BJ (cell line): Measurements from ENCODE around the gene OSGEPL1. TPM values are rescaled to one million over a fixed set of nuclear protein-coding genes. Genes with fewer than 3 reads are reported as not detected.
A peak's percentile ranks its signal among the peaks of the same experiment; 100 is the strongest.

Experiments used
- CTCF ChIA-PET: fragments of 350-600 bp; formaldehyde crosslinking; extraction: SDS; loops from one replicate; lab custom pipeline; 2021; ENCODE audit warnings: antibody characterized with exemption, inconsistent platforms; lab: Yijun Ruan, JAX
- POLR2A ChIA-PET: fragments of 300-600 bp; sonication (Branson Sonifier 250); formaldehyde crosslinking; extraction: SDS; loops from one replicate; lab custom pipeline; 2021; ENCODE audit warnings: antibody characterized with exemption; lab: Charles Lee
- DNase-seq: peaks from one replicate; pipeline ENCODE4 v3.0.0-alpha.2; 2011; ENCODE audit warnings: low read depth
- H3K27me3 ChIP-seq: 2 replicates; pipeline ENCODE4 v1.6.0; 2011; ENCODE audit warnings: low read length; ENCODE audit not compliant: control insufficient read depth, insufficient read depth
- H3K36me3 ChIP-seq: 2 replicates; pipeline ENCODE4 v1.5.1; 2011; ENCODE audit warnings: low read length; ENCODE audit not compliant: control insufficient read depth, insufficient read depth
- H3K4me3 ChIP-seq: 2 replicates; pipeline ENCODE4 v1.5.1; 2011; ENCODE audit warnings: low read depth, mild to moderate bottlenecking, control low read depth, low read length
- CTCF ChIP-seq: IDR thresholded peaks from 2 replicates; pipeline ENCODE4 v1.5.1; 2011; ENCODE audit warnings: low read depth, mild to moderate bottlenecking, control low read depth, inconsistent platforms, low read length, moderate library complexity; ENCODE audit not compliant: insufficient read depth
- polyA plus RNA-seq: library from polyadenylated mRNA; depleted of rRNA; stranded (reverse); fragments of >200 nt; gene quantifications from 2 replicates; pipeline ENCODE4 v1.2.3, GENCODE V29; 2011; rRNA removed

OSGEPL1 gene
- polyA plus RNA-seq, 1 experiment = 3.2 TPM

- Histone ChIP-seq H3K36me3 (no peaks in the 10 kb centered on the region), H3K4me3 (no peak overlapping the region)
- CTCF ChIA-PET = interaction anchor here (0.6 to 5.3 kb wide), 8 partner anchors 11 to 148 kb away, joined by 3 to 31 read pairs (median 4); partner anchors contain the start of genes ANKAR and ASNSD1
Measured at GRCh38 chr2:189698020-189698887, 64.3 kb downstream of the OSGEPL1 start.

More at GRCh38 chr2:189698020-189698887, 64.3 kb downstream of the OSGEPL1 start:
- peak; percentile 52 for TF ChIP-seq CTCF
- H3K27me3 ChIP-seq = no peaks in the 10 kb centered on the region
- DNase-seq = peak; percentile 16
- POLR2A ChIA-PET = no interaction called here

Other genes starting within 250 kb of the OSGEPL1 start
- gene SLC40A1, start 182.0 kb downstream of the OSGEPL1 start, polyA plus RNA-seq = 0.47 and 0.83 TPM in 2 replicates
- gene ASNSD1, start 101.3 kb downstream of the OSGEPL1 start, polyA plus RNA-seq = 24.1 and 49.6 TPM in 2 replicates
- 1.9 and 2.4 TPM in 2 replicates for gene ANKAR, start 88.1 kb downstream of the OSGEPL1 start, polyA plus RNA-seq
- gene ORMDL1, start 21.5 kb upstream of the OSGEPL1 start, polyA plus RNA-seq = 39.6 and 77.5 TPM in 2 replicates
- gene PMS1, start 21.7 kb upstream of the OSGEPL1 start, polyA plus RNA-seq = 5.4 and 8.3 TPM in 2 replicates